GM18868 (cell line): ENCODE results near the gene FLAD1.
"Not testable (repeated sequence)": the region's sequence is repeated elsewhere in the genome, so short reads cannot be mapped to it uniquely, and the experiment has no call there.

Experiments
- ATAC-seq: cut with Tn5 transposase; IDR thresholded peaks from one replicate; pipeline ENCODE4 v1.9.1; 2021; ENCODE audit warnings: mild to moderate bottlenecking, moderate library complexity; ENCODE audit not compliant: unreplicated experiment

FLAD1 gene

GRCh38 chr1:154967331-154967950 lies 15.7 kb upstream of the FLAD1 start:
- ATAC-seq = no peak

GRCh38 chr1:154968731-154969130 lies 14.4 kb upstream of the FLAD1 start:
- no peak for ATAC-seq

- no peak for ATAC-seq
These were observed 13.9 kb upstream of the FLAD1 start for GRCh38 chr1:154969246-154969645.

GRCh38 chr1:154969860-154970452 lies 13.2 kb upstream of the FLAD1 start:
- no peak for ATAC-seq

- peak; percentile 43 for ATAC-seq
These were observed 12.4 kb upstream of the FLAD1 start, which contains the start of gene SHC1 for GRCh38 chr1:154970631-154971340. Gene SHC1, minus strand, starts transcription at chr1:154970747. Its CDS starts 221 bp downstream, at chr1:154970526.

GRCh38 chr1:154971341-154971998 lies 11.7 kb upstream of the FLAD1 start:
- no peak for ATAC-seq

GRCh38 chr1:154972213-154972516 lies 11.0 kb upstream of the FLAD1 start:
- no peak for ATAC-seq

GRCh38 chr1:154972517-154973343 lies 10.4 kb upstream of the FLAD1 start:
- no peak for ATAC-seq

GRCh38 chr1:154973344-154974101 lies 9.6 kb upstream of the FLAD1 start:
- no peak for ATAC-seq

GRCh38 chr1:154974102-154974807 lies 8.9 kb upstream of the FLAD1 start, which contains the start of gene CKS1B:
Gene CKS1B, plus strand, starts transcription at chr1:154974681. Its CDS starts 65 bp downstream, at chr1:154974746.
- peak; percentile 74 for ATAC-seq

GRCh38 chr1:154974808-154975408 lies 8.2 kb upstream of the FLAD1 start:
- peak; percentile 50 for ATAC-seq

- ATAC-seq = no peak
These were observed 7.6 kb upstream of the FLAD1 start for GRCh38 chr1:154975409-154976059.

- not testable (repeated sequence) for ATAC-seq
These were observed 5.4 kb upstream of the FLAD1 start for GRCh38 chr1:154977762-154978161.

GRCh38 chr1:154978360-154978759 lies 4.8 kb upstream of the FLAD1 start:
- ATAC-seq = no peak

GRCh38 chr1:154982341-154982740 lies 803 bp upstream of the FLAD1 start:
- ATAC-seq = no peak

- ATAC-seq = no peak
These were observed 777 bp downstream of the FLAD1 start for GRCh38 chr1:154983776-154984466.

GRCh38 chr1:154986736-154987135 lies 3.6 kb downstream of the FLAD1 start:
- ATAC-seq = not testable (repeated sequence)

GRCh38 chr1:154987326-154987725 lies 4.2 kb downstream of the FLAD1 start:
- ATAC-seq = no peak
